H1 (cell line): ENCODE data around the gene MYOT. TPM values are rescaled to one million over a fixed set of nuclear protein-coding genes. Genes with fewer than 3 reads are reported as not detected.

ENCODE experiments used
- CTCF ChIA-PET: fragments of 300-600 bp; sonication (Branson Sonifier 250); formaldehyde crosslinking; loops from one replicate; lab custom pipeline; 2021; ENCODE audit not compliant: partially characterized antibody; lab: Charles Lee
- POLR2A ChIA-PET: fragments of 300-600 bp; sonication (Branson Sonifier 250); formaldehyde crosslinking; loops from one replicate; lab custom pipeline; 2021; ENCODE audit warnings: inconsistent platforms; ENCODE audit not compliant: partially characterized antibody; lab: Charles Lee
- DNase-seq, 2 experiments: peaks; one replicate each; pipeline versions ENCODE4 v3.0.0 to v3.0.0-alpha.2; 2010 to 2022; ENCODE audit warnings: low spot score in 2 of 2, low read depth in 1 of 2, mixed read lengths in 1 of 2
- FAIRE-seq: peaks from 2 replicates; lab custom pipeline; 2011; peaks lifted over from hg19 to GRCh38; lab: Jason Lieb, UNC
- H2AFZ ChIP-seq: 2 replicates; pipeline ENCODE4 v1.8.1; 2012; ENCODE audit warnings: low read length, inconsistent platforms
- H2AK5ac ChIP-seq: 2 replicates; pipeline ENCODE4 v1.6.1; 2013; ENCODE audit warnings: low read depth, low read length
- H2BK120ac ChIP-seq: replicated peaks from 2 replicates; pipeline ENCODE3; 2013; ENCODE audit warnings: low read depth, low read length, inconsistent platforms
- H2BK12ac ChIP-seq: 2 replicates; pipeline ENCODE4 v1.6.1; 2013; ENCODE audit warnings: low read depth, low read length
- H2BK15ac ChIP-seq: 2 replicates; pipeline ENCODE4 v1.6.1; 2013; ENCODE audit warnings: low read length
- H2BK20ac ChIP-seq: 2 replicates; pipeline ENCODE4 v1.6.1; 2013; ENCODE audit warnings: low read length
- H2BK5ac ChIP-seq: 2 replicates; pipeline ENCODE4 v1.6.1; 2013; ENCODE audit warnings: low read depth, low read length
- H3K14ac ChIP-seq: 2 replicates; pipeline ENCODE4 v1.6.1; 2013; ENCODE audit warnings: inconsistent platforms; ENCODE audit not compliant: insufficient read length
- H3K18ac ChIP-seq: 2 replicates; pipeline ENCODE4 v1.6.1; 2013; ENCODE audit warnings: low read length; ENCODE audit errors: extremely low read depth
- H3K23ac ChIP-seq: 2 replicates; pipeline ENCODE4 v1.6.1; 2013; ENCODE audit warnings: inconsistent platforms; ENCODE audit not compliant: insufficient read length
- H3K23me2 ChIP-seq: 2 replicates; pipeline ENCODE4 v1.6.1; 2013; ENCODE audit warnings: low read depth, low read length
- H3K27ac ChIP-seq: 2 replicates; pipeline ENCODE4 v1.6.1; 2011; ENCODE audit warnings: low read depth, low read length, inconsistent platforms
- H3K27me3 ChIP-seq, 4 experiments: replicated peaks in 1 of 4; 1 replicate in 1 of 4; 2 replicates in 3 of 4; pipeline versions ENCODE4 v1.6.1 to v1.8.1; 2011 to 2013; ENCODE audit warnings: low read length in 3 of 4, mild to moderate bottlenecking in 3 of 4, inconsistent platforms in 2 of 4, mixed read lengths in 2 of 4, moderate library complexity in 1 of 4; ENCODE audit not compliant: control insufficient read depth in 3 of 4, insufficient read depth in 3 of 4; ENCODE audit errors: extremely low read depth in 1 of 4
- H3K36me3 ChIP-seq, 4 experiments: 2 replicates each; pipeline versions ENCODE4 v1.6.1 to v1.8.1; 2011 to 2013; ENCODE audit warnings: mild to moderate bottlenecking in 4 of 4, low read length in 3 of 4, moderate library complexity in 2 of 4, control low read depth in 1 of 4, inconsistent platforms in 1 of 4; ENCODE audit not compliant: insufficient read depth in 4 of 4, control insufficient read depth in 2 of 4
- H3K4ac ChIP-seq: replicated peaks from 2 replicates; pipeline ENCODE3; 2013; ENCODE audit warnings: low read length, low read depth, mixed read lengths, inconsistent platforms; ENCODE audit not compliant: insufficient read length
- H3K4me1 ChIP-seq, 4 experiments: replicated peaks in 1 of 4; 1 replicate in 1 of 4; 2 replicates in 3 of 4; pipeline versions ENCODE4 v1.6.1 to v1.8.1; 2011 to 2013; ENCODE audit warnings: low read length in 3 of 4, inconsistent platforms in 2 of 4, mixed read lengths in 1 of 4; ENCODE audit not compliant: insufficient read depth in 4 of 4, control insufficient read depth in 3 of 4
- H3K4me2 ChIP-seq, 2 experiments: 2 replicates each; pipeline versions ENCODE4 v1.6.1 to v1.8.1; 2011 to 2013; ENCODE audit warnings: low read depth in 2 of 2, low read length in 2 of 2, control low read depth in 1 of 2, inconsistent platforms in 1 of 2, mild to moderate bottlenecking in 1 of 2; ENCODE audit not compliant: insufficient read depth in 1 of 2
- H3K4me3 ChIP-seq, 4 experiments: fragments of 200-600, 300-600 bp in 1 of 4; sonication (generic), shearing (Covaris generic), sonication (Bioruptor Twin) in 1 of 4; 2 replicates each; pipeline versions ENCODE4 v1.5.1 to v1.8.1; 2011 to 2016; ENCODE audit warnings: low read length in 4 of 4, low read depth in 3 of 4, control low read depth in 2 of 4, inconsistent platforms in 2 of 4, mild to moderate bottlenecking in 2 of 4, mixed read lengths in 1 of 4, moderate library complexity in 1 of 4; ENCODE audit not compliant: insufficient read depth in 2 of 4; ENCODE audit errors: extremely low read depth in 1 of 4
- H3K56ac ChIP-seq: replicated peaks from 2 replicates; pipeline ENCODE3; 2013; ENCODE audit warnings: low read depth, mild to moderate bottlenecking, mixed read lengths, low read length, inconsistent platforms; ENCODE audit not compliant: insufficient read length
- H3K79me1 ChIP-seq: 2 replicates; pipeline ENCODE4 v1.6.1; 2013; ENCODE audit warnings: low read depth, low read length, control low read depth
- H3K79me2 ChIP-seq, 2 experiments: 2 replicates each; pipeline versions ENCODE4 v1.6.1 to v1.8.1; 2012 to 2013; ENCODE audit warnings: low read length in 2 of 2, mild to moderate bottlenecking in 2 of 2, inconsistent platforms in 1 of 2; ENCODE audit not compliant: insufficient read depth in 2 of 2, control insufficient read depth in 1 of 2
- H3K9ac ChIP-seq, 4 experiments: replicated peaks in 1 of 4; 1 replicate in 1 of 4; 2 replicates in 3 of 4; pipeline versions ENCODE4 v1.6.1 to v1.8.1; 2011 to 2013; ENCODE audit warnings: low read depth in 3 of 4, low read length in 3 of 4, control low read depth in 2 of 4, mild to moderate bottlenecking in 2 of 4, moderate library complexity in 2 of 4, inconsistent platforms in 1 of 4; ENCODE audit errors: extremely low read depth in 1 of 4
- H3K9me3 ChIP-seq, 2 experiments: 2 replicates each; pipeline versions ENCODE4 v1.6.1 to v1.8.1; 2012 to 2013; ENCODE audit warnings: mild to moderate bottlenecking in 2 of 2, moderate library complexity in 2 of 2, control low read depth in 1 of 2, inconsistent platforms in 1 of 2, low read depth in 1 of 2, low read length in 1 of 2, mixed read lengths in 1 of 2; ENCODE audit not compliant: insufficient read depth in 2 of 2
- H4K20me1 ChIP-seq, 2 experiments: replicated peaks in 1 of 2; 2 replicates each; pipeline versions ENCODE3 to v1.8.1; 2011 to 2013; ENCODE audit warnings: inconsistent platforms in 2 of 2, low read length in 2 of 2, mild to moderate bottlenecking in 1 of 2; ENCODE audit not compliant: insufficient read depth in 2 of 2, control insufficient read depth in 1 of 2
- H4K5ac ChIP-seq: 2 replicates; pipeline ENCODE4 v1.6.1; 2013; ENCODE audit warnings: low read length, low read depth, mixed read lengths, inconsistent platforms; ENCODE audit not compliant: insufficient read length
- H4K8ac ChIP-seq: 2 replicates; pipeline ENCODE4 v1.8.0; 2013; ENCODE audit warnings: mild to moderate bottlenecking, moderate library complexity, low read length, inconsistent platforms; ENCODE audit not compliant: insufficient read depth; ENCODE audit errors: extremely low read depth
- H4K91ac ChIP-seq: replicated peaks from 2 replicates; pipeline ENCODE3; 2013; ENCODE audit warnings: low read length, mixed read lengths, inconsistent platforms; ENCODE audit not compliant: insufficient read length
- BACH1 ChIP-seq: IDR thresholded peaks from 2 replicates; pipeline ENCODE4 v1.6.1; 2012; ENCODE audit warnings: low read length, improper control_type of control experiment
- WGBS, 2 experiments: shearing (Covaris generic) in 1 of 2; methylation state at CpG; one replicate each; pipeline versions ENCODE4 v1.1.6 to v1.1.7; 2013 to 2015; ENCODE audit warnings: low lambda C conversion rate in 2 of 2, mixed read lengths in 2 of 2, inconsistent platforms in 1 of 2, low coverage in 1 of 2, missing lambda C conversion rate in 1 of 2; ENCODE audit not compliant: insufficient replicate concordance in 2 of 2, insufficient coverage in 1 of 2, insufficient read length in 1 of 2; ENCODE audit errors: extremely low coverage in 1 of 2, missing lambda C conversion rate in 1 of 2; 5-methylcytosine and 5-hydroxymethylcytosine counted together
- polyA plus RNA-seq, 7 experiments: library from polyadenylated mRNA; depleted of rRNA in 3 of 7; stranded (reverse) in 5 of 7; unstranded in 2 of 7; fragments of >200 nt in 5 of 7; fragments of 200-250 nt in 2 of 7; gene quantifications; 1 replicate in 5 of 7; 2 replicates in 1 of 7; 4 replicates in 1 of 7; pipeline versions ENCODE4 v1.2.1 to v1.2.3, GENCODE V29; 2011 to 2013; ENCODE audit warnings: missing spikeins in 2 of 7, mixed read lengths in 2 of 7
- total RNA-seq: library from RNA; stranded (reverse); fragmentation: NEBNext Ultra II Directional; extraction: Animal tissue kit (Norgen Biotek cat#: 25700); gene quantifications from 2 replicates; pipeline ENCODE4 v1.2.1, GENCODE V29; 2021

MYOT gene
- total and polyA plus RNA-seq, 2 of the 8 experiments (the other 6 are each of a cell fraction or from before 2014, with no cell fraction given) = not detected

GRCh38 chr5:137932800-137933199, 65.1 kb downstream of the MYOT start:
- no peak for DNase-seq
- ChIA-PET CTCF (no interaction called here), POLR2A (no interaction called here)
- no peak overlapping the region for H3K4me2 ChIP-seq
- no peak for FAIRE-seq
- no peak overlapping the region for H3K4ac ChIP-seq
- no peaks in the 10 kb centered on the region for H3K27me3 ChIP-seq
- H2BK120ac ChIP-seq = no peak overlapping the region
- no peak overlapping the region for H2BK12ac ChIP-seq
- no peak overlapping the region for H3K23ac ChIP-seq
- H3K36me3 ChIP-seq = peaks cover 0 to 8% (median 0%) of the 10 kb centered on the region in 4 experiments; a peak in 2 of 8 replicates
- no peaks in the 10 kb centered on the region for H3K4me1 ChIP-seq
- no peak overlapping the region for H2BK20ac ChIP-seq
- H2BK5ac ChIP-seq = no peak overlapping the region
- H3K9me3 ChIP-seq = no peaks in the 10 kb centered on the region
- no peak overlapping the region for H4K91ac ChIP-seq
- WGBS, 2 experiments = 74% methylated on average over 3 of the region's 3 CpGs; no CpG with 5 or more reads in 1 of the 2 experiments
- no peak overlapping the region for H3K4me3 ChIP-seq
- no peak overlapping the region for H3K27ac ChIP-seq
- H3K9ac ChIP-seq = no peak overlapping the region
- no peak overlapping the region for H3K14ac ChIP-seq
- no peaks in the 10 kb centered on the region for H3K79me1 ChIP-seq
- TF ChIP-seq BACH1 = no peak
- H2AFZ ChIP-seq = no peak overlapping the region
- no peaks in the 10 kb centered on the region for H3K23me2 ChIP-seq
- no peak overlapping the region for H2BK15ac ChIP-seq
- no peak overlapping the region for H4K8ac ChIP-seq
- peaks cover 0 to 2% of the 10 kb centered on the region in 2 experiments for H4K20me1 ChIP-seq
- H3K79me2 ChIP-seq = no peaks in the 10 kb centered on the region
- no peak overlapping the region for H3K18ac ChIP-seq
- H4K5ac ChIP-seq = no peak overlapping the region
- H3K56ac ChIP-seq = no peak overlapping the region
- no peak overlapping the region for H2AK5ac ChIP-seq
